Right lobe of liver (tissue), 6 donors: Measurements from ENCODE around the gene UBE2B. TPM values are rescaled to one million over a fixed set of nuclear protein-coding genes. Genes with fewer than 3 reads are reported as not detected.
A peak's percentile ranks its signal among the peaks of the same experiment; 100 is the strongest.

Experiments
- ATAC-seq, 4 donors: fragments of 200-7000 bp; cut with Tn5 transposase; one replicate each; pipeline ENCODE4 v1.9.1; 2020; ENCODE audit warnings: mild to moderate bottlenecking in 4 of 4, moderate library complexity in 4 of 4
- DNase-seq, 3 donors: peaks; one replicate each; pipeline ENCODE4 v3.0.0-alpha.2; 2020
- H3K27ac ChIP-seq, 3 donors: fragments of 200-600 bp; one replicate each; pipeline ENCODE4 v1.8.0; 2022
- H3K27me3 ChIP-seq, 2 donors: fragments of 200-600 bp; one replicate each; pipeline ENCODE4 v1.8.0; 2022
- H3K36me3 ChIP-seq, 4 donors: fragments of 200-600 bp; sonication (generic) in 1 of 4; one replicate each; pipeline versions ENCODE4 v1.5.1 to v1.8.0; 2017 to 2022; ENCODE audit warnings: control low read depth in 1 of 4
- H3K4me1 ChIP-seq, 4 donors: fragments of 200-600 bp; sonication (generic) in 1 of 4; one replicate each; pipeline versions ENCODE4 v1.5.1 to v1.8.0; 2017 to 2022; ENCODE audit warnings: control low read depth in 1 of 4
- H3K4me3 ChIP-seq, 3 donors: fragments of 200-600 bp; one replicate each; pipeline ENCODE4 v1.8.0; 2022
- H3K9me3 ChIP-seq, 4 donors: fragments of 200-600 bp; sonication (generic) in 1 of 4; one replicate each; pipeline versions ENCODE4 v1.5.1 to v1.8.0; 2017 to 2022; ENCODE audit warnings: control low read depth in 1 of 4
- POLR2A ChIP-seq: fragments of 450-650 bp; IDR thresholded peaks from one replicate; pipeline ENCODE4 v1.6.1; 2017; ENCODE audit warnings: antibody characterized with exemption, mild to moderate bottlenecking
- WGBS: methylation state at CpG from one replicate; pipeline ENCODE4 v1.1.6; 2018; ENCODE audit warnings: low coverage, low lambda C conversion rate; ENCODE audit not compliant: insufficient coverage; ENCODE audit errors: missing lambda C conversion rate; 5-methylcytosine and 5-hydroxymethylcytosine counted together
- intact Hi-C, 2 donors: fragments of 100-400 bp; cut with DNase I; formaldehyde crosslinking; loops; one replicate each; pipeline versions ENCODE4 v1.11.2 to v1.14.1; 2022
- total RNA-seq, 6 experiments: library from RNA; depleted of rRNA in 2 of 6; stranded (reverse); fragments of >200 nt in 2 of 6; fragmentation: NEBNext Ultra II Directional in 3 of 6; extraction: Animal tissue kit (Norgen Biotek cat#: 25700) in 3 of 6; gene quantifications; one replicate each; pipeline versions ENCODE4 v1.1.0 to v1.2.4, GENCODE V29; 2016 to 2023
- TF ChIP-seq, protein P1 (sequence below), 4 donors: fragments of 200-600 bp in 3 of 4; fragments of 450-650 bp in 1 of 4; IDR thresholded peaks; one replicate each; pipeline versions ENCODE4 v1.5.1 to v1.8.0; 2016 to 2022; ENCODE audit warnings: antibody characterized with exemption in 4 of 4, mild to moderate bottlenecking in 2 of 4
- donor health status: DM: no; HTN: yes; CAD: no.
- donor health status: DM: no; HTN: no; CAD: no.
- donor health status: DM: no; HTN: no; CAD: no.
- donor health status: DM: no; HTN: yes; CAD: no.
- donor health status: DM: no; HTN: yes; CAD: no.

The UBE2B gene
- total RNA-seq, 6 experiments from 2014 or later: 23.4 to 56.2 (median 37.9) TPM

DNA sequence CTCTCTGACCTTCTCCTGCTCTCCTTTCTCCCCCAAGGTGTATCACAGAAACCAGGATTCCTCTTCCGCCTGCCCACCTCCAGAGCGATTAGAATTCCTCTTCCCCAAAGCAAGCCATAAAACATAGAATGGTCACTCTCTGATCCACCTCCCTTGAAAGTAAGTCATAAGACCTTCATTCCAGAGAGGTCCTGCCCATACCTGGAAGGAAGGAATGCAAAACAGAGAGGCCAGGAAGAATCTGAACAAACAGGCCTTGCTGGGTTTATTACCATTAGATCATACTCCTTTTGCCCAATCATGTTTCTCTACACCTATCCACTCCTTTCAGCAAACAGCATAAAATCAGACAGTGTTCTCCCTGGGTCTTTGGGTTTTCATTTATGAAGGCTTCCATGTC is 25.4 kb upstream of the UBE2B start:
- Histone ChIP-seq H3K4me3 (no peak overlapping the region), H3K27me3 (no peaks in the 10 kb centered on the region), H3K27ac (no peak overlapping the region), H3K9me3 (no peaks in the 10 kb centered on the region), H3K4me1 (no peaks in the 10 kb centered on the region), H3K36me3 (no peaks in the 10 kb centered on the region)
- DNase-seq (no peak), ATAC-seq (no peak)
- intact Hi-C loops: no loop called here
- TF ChIP-seq, protein P1, sequence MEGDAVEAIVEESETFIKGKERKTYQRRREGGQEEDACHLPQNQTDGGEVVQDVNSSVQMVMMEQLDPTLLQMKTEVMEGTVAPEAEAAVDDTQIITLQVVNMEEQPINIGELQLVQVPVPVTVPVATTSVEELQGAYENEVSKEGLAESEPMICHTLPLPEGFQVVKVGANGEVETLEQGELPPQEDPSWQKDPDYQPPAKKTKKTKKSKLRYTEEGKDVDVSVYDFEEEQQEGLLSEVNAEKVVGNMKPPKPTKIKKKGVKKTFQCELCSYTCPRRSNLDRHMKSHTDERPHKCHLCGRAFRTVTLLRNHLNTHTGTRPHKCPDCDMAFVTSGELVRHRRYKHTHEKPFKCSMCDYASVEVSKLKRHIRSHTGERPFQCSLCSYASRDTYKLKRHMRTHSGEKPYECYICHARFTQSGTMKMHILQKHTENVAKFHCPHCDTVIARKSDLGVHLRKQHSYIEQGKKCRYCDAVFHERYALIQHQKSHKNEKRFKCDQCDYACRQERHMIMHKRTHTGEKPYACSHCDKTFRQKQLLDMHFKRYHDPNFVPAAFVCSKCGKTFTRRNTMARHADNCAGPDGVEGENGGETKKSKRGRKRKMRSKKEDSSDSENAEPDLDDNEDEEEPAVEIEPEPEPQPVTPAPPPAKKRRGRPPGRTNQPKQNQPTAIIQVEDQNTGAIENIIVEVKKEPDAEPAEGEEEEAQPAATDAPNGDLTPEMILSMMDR (IDR thresholded peaks at IDR 0.05): no peak
- TF ChIP-seq POLR2A: no peak
- WGBS: 83% methylated on average over 2 of the region's 2 CpGs

GRCh38 chr5:134349463-134349862 is 21.9 kb upstream of the UBE2B start:
- 78% methylated on average over 3 of the region's 4 CpGs for WGBS
- intact Hi-C loops: no loop called here
- H3K4me3 ChIP-seq: no peak overlapping the region
- no peak for ATAC-seq
- TF ChIP-seq POLR2A: no peak
- TF ChIP-seq, protein P1 (IDR thresholded peaks at IDR 0.05): no peak
- H3K4me1 ChIP-seq: no peaks in the 10 kb centered on the region
- no peaks in the 10 kb centered on the region for H3K27me3 ChIP-seq
- no peaks in the 10 kb centered on the region for H3K9me3 ChIP-seq
- H3K27ac ChIP-seq: no peak overlapping the region
- DNase-seq: no peak
- no peaks in the 10 kb centered on the region for H3K36me3 ChIP-seq

DNA sequence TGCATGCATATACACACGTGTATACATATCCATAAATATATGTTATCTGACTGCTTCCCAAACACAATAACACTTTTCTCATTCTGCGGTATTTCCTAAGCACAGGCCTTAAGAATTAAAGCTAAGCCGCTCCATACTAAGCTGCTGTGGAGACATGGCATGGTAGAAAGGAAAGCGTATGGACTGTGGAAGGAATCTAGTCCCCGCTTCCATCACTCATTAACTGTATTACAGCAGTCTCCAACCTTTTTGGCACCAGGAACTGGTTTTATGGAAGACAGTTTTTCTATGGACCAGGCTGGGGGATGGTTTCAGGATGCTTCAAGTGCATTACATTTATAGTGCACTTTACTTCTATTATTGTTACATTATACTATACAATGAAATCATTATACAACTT is 15.7 kb upstream of the UBE2B start:
- Histone ChIP-seq H3K27ac (no peak overlapping the region), H3K36me3 (no peaks in the 10 kb centered on the region), H3K4me1 (no peaks in the 10 kb centered on the region), H3K4me3 (no peak overlapping the region), H3K9me3 (no peaks in the 10 kb centered on the region), H3K27me3 (no peaks in the 10 kb centered on the region)
- intact Hi-C loops: no loop called here
- ATAC-seq (no peak), DNase-seq (no peak)
- TF ChIP-seq, protein P1 (IDR thresholded peaks at IDR 0.05): no peak
- TF ChIP-seq POLR2A: no peak
- WGBS: 90% methylated on average over 5 of the region's 5 CpGs

DNA sequence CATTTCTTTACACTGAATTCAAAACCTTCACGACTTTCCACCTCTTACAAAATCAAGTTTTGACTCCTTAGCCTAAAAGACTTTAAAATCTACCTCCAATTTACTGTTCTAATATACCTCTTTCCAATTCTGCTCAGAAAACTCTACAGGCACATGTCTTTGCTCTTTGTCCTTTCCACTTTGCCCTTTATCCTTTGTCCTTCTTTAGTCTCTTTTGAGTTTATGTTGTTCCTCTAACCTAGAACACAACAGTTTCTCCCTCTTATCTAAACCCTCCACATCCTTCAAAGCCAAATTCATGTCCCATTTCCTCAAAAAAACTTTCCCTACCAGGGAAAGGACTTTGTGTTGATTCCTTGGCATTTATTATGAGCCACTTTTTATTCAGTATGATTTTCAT is 5.8 kb upstream of the UBE2B start:
- Histone ChIP-seq H3K9me3 (no peaks in the 10 kb centered on the region), H3K4me1 (peaks cover 0 to 10% (median 3%) of the 10 kb centered on the region in 4 donors), H3K4me3 (no peak overlapping the region), H3K27ac (no peak overlapping the region), H3K36me3 (no peaks in the 10 kb centered on the region), H3K27me3 (no peaks in the 10 kb centered on the region)
- ATAC-seq: no peak
- intact Hi-C loops: no loop called here
- DNase-seq: no peak
- WGBS: 100% methylated on average over 1 of the region's 1 CpG
- TF ChIP-seq, protein P1 (IDR thresholded peaks at IDR 0.05): no peak
- no peak for TF ChIP-seq POLR2A

DNA sequence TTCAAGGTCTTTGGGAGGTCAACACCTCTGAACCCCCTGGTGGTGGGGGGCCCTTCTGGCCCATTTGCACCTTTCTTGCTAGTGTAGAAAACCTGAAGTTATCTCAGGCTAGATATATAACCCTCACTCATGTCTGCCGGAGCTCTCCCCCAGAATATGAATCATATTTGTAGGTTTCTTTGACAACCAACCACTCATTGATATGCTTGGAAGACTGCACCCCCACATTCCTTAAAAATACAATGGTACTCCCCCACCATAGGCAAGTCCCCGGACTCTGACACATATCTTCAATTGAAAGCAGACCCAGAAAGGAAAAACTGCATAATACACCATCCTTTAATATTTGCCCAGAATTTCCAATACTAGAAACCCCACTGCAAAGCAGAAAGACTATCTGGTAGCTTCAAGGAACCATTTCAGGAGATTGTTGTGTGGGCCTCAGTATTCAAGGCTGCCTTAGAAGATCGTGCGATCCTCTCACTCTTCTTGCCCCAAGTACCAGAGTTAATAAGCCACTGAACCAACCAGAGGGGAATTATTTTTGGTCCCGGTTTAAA is 978 bp upstream of the UBE2B start:
- peaks cover 0 to 10% (median 3%) of the 10 kb centered on the region in 4 donors for H3K4me1 ChIP-seq
- no peak for DNase-seq
- peak; percentile 0 to 5 (median 2) for ATAC-seq
- intact Hi-C loops: no loop called here
- H3K4me3 ChIP-seq: peak overlapping the region; percentile 37 to 97 (median 71)
- H3K27me3 ChIP-seq: no peaks in the 10 kb centered on the region
- no peaks in the 10 kb centered on the region for H3K9me3 ChIP-seq
- TF ChIP-seq POLR2A: no peak
- peak overlapping the region; percentile 99 to 100 (median 100) for H3K27ac ChIP-seq
- 7% methylated on average over 4 of the region's 5 CpGs for WGBS
- H3K36me3 ChIP-seq: peaks cover 0 to 13% (median 0%) of the 10 kb centered on the region in 4 donors
